ENCODE results near the gene PEX3.

GRCh38 chr6:143536461-143536865 lies 85.9 kb downstream of the PEX3 start:
- TF ChIP-seq CTCF (IDR thresholded peaks at IDR 0.05) (no peak), POLR2A (IDR thresholded peaks at IDR 0.05) (peak; percentile 23 to 44)
